ENCODE results near the gene PPP4R3A. TPM values are rescaled to one million over a fixed set of nuclear protein-coding genes. Genes with fewer than 3 reads are reported as not detected.
"Not testable (repeated sequence)": the region's sequence is repeated elsewhere in the genome, so short reads cannot be mapped to it uniquely, and the experiment has no call there.

PPP4R3A gene
- total RNA-seq, 1 experiment from 2014 or later, result 39.9 TPM

DNA sequence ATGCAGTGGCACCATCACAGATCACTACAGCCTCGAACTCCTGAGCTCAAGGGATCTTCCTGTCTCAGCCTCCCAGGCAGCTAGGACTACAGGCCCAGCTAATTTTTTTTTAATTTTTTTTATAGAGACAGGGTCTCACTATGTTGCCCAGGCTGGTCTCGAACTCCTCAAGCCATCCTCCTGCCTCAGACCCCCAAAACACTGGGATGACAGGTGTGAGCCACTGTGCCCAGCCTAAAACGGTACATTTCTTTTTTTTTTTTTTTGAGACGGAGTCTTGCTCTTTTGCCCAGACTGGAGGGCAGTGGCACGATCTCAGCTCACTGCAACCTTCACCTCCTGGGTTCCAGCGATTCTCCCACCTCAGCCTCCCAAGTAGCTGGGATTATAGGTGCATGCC, 100.9 kb downstream of the PPP4R3A start:
- DNase-seq (ENCODE audit: low read depth), result not testable (repeated sequence)

Other genes with a start within 250 kb of the PPP4R3A start
- 1.4 and 1.6 TPM in 2 replicates for gene CCDC88C, start 92.5 kb downstream of the PPP4R3A start, total RNA-seq (2014; rRNA removed; shearing (Covaris generic))
- not detected in 2 replicates for gene CATSPERB, start 221.8 kb upstream of the PPP4R3A start, total RNA-seq (2014; rRNA removed; shearing (Covaris generic))